Hepatocyte (in vitro differentiated cells): ENCODE measurements around the gene AFF2.

ENCODE experiments used
- EZH2 ChIP-seq: fragments of 200-600 bp; sonication (generic); IDR thresholded peaks from 2 replicates; pipeline ENCODE4 v1.6.1; 2016; ENCODE audit warnings: antibody characterized with exemption, mild to moderate bottlenecking, borderline replicate concordance
- EZH2phosphoT487 ChIP-seq: fragments of 200-600 bp; sonication (generic); IDR thresholded peaks from one replicate; pipeline ENCODE4 v1.6.1; 2018; ENCODE audit warnings: antibody characterized with exemption, mild to moderate bottlenecking, low read depth, moderate library complexity; ENCODE audit not compliant: unreplicated experiment, severe bottlenecking
- TF ChIP-seq, protein P1 (sequence below): fragments of 200-600 bp; sonication (generic); IDR thresholded peaks from 2 replicates; pipeline ENCODE4 v1.5.1; 2016; ENCODE audit warnings: antibody characterized with exemption, mild to moderate bottlenecking; ENCODE audit not compliant: poor library complexity

DNA sequence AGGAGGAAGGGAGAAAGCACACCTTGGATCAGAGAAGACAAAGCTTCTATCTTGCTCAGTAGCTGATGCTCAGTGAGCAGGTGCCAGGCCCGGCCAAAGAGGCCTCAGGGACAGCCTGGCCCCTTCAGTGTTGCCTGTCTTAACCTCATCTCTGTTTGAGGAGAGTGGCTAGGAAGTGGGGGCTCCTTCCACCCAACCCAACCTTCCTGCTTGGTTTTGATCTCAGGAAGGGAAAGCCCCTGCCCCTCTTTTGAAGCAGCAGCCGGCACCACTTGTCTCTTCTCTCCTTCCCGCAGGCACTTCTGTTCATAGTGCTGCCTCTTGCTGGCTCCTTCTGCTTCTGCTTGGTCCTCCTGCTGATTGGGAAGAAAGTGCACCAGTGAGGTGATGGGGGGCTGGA, 2.4 kb upstream of the AFF2 start:
- TF ChIP-seq, protein P1, sequence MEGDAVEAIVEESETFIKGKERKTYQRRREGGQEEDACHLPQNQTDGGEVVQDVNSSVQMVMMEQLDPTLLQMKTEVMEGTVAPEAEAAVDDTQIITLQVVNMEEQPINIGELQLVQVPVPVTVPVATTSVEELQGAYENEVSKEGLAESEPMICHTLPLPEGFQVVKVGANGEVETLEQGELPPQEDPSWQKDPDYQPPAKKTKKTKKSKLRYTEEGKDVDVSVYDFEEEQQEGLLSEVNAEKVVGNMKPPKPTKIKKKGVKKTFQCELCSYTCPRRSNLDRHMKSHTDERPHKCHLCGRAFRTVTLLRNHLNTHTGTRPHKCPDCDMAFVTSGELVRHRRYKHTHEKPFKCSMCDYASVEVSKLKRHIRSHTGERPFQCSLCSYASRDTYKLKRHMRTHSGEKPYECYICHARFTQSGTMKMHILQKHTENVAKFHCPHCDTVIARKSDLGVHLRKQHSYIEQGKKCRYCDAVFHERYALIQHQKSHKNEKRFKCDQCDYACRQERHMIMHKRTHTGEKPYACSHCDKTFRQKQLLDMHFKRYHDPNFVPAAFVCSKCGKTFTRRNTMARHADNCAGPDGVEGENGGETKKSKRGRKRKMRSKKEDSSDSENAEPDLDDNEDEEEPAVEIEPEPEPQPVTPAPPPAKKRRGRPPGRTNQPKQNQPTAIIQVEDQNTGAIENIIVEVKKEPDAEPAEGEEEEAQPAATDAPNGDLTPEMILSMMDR: no peak
- TF ChIP-seq EZH2 (no peak), EZH2phosphoT487 (no peak)
